Thoracic aorta (tissue), 2 donors: ENCODE data around the gene BRAT1. TPM values are rescaled to one million over a fixed set of nuclear protein-coding genes. Genes with fewer than 3 reads are reported as not detected.

Source experiments
- ATAC-seq: fragments of 150-250 bp; one replicate; pipeline ENCODE4 v1.8.0; 2017; ENCODE audit warnings: low read depth; ENCODE audit not compliant: insufficient number of reproducible peaks, low FRiP score
- DNase-seq: peaks from one replicate; pipeline ENCODE4 v3.0.0-alpha.2; 2020; ENCODE audit warnings: low spot score
- H3K27ac ChIP-seq, 2 donors: fragments of 200-600 bp; sonication (generic); 1 replicate in 1 of 2; 2 replicates in 1 of 2; pipeline ENCODE4 v1.5.1; 2016; ENCODE audit warnings: mild to moderate bottlenecking in 2 of 2, moderate library complexity in 2 of 2
- H3K27me3 ChIP-seq: fragments of 200-600 bp; sonication (generic); replicated peaks from 2 replicates; pipeline ENCODE4 v1.6.0; 2016; ENCODE audit warnings: mild to moderate bottlenecking; ENCODE audit not compliant: insufficient read depth
- H3K36me3 ChIP-seq: fragments of 200-600 bp; sonication (generic); one replicate; pipeline ENCODE4 v1.5.1; 2016
- H3K4me1 ChIP-seq, 2 donors: fragments of 200-600 bp; sonication (generic); 1 replicate in 1 of 2; 2 replicates in 1 of 2; pipeline versions ENCODE4 v1.5.1 to v1.6.0; 2016; ENCODE audit warnings: low read depth in 2 of 2, mild to moderate bottlenecking in 1 of 2; ENCODE audit not compliant: control insufficient read depth in 1 of 2
- H3K4me3 ChIP-seq: fragments of 200-600 bp; sonication (generic); 2 replicates; pipeline ENCODE4 v1.5.1; 2016; ENCODE audit warnings: mild to moderate bottlenecking
- H3K9me3 ChIP-seq: fragments of 200-600 bp; sonication (generic); 2 replicates; pipeline ENCODE4 v1.5.1; 2016
- total RNA-seq, 2 donors: library from RNA; depleted of rRNA; stranded (reverse); fragments of >200 nt; gene quantifications; one replicate each; pipeline versions ENCODE4 v1.1.0 to v1.2.3, GENCODE V29; 2016
- TF ChIP-seq, protein P1 (sequence below): fragments of 200-600 bp; sonication (generic); IDR thresholded peaks from one replicate; pipeline ENCODE4 v1.5.1; 2019; ENCODE audit warnings: antibody characterized with exemption

The BRAT1 gene
- total RNA-seq, 2 donors from 2014 or later, result 28.8 to 43.6 TPM

DNA sequence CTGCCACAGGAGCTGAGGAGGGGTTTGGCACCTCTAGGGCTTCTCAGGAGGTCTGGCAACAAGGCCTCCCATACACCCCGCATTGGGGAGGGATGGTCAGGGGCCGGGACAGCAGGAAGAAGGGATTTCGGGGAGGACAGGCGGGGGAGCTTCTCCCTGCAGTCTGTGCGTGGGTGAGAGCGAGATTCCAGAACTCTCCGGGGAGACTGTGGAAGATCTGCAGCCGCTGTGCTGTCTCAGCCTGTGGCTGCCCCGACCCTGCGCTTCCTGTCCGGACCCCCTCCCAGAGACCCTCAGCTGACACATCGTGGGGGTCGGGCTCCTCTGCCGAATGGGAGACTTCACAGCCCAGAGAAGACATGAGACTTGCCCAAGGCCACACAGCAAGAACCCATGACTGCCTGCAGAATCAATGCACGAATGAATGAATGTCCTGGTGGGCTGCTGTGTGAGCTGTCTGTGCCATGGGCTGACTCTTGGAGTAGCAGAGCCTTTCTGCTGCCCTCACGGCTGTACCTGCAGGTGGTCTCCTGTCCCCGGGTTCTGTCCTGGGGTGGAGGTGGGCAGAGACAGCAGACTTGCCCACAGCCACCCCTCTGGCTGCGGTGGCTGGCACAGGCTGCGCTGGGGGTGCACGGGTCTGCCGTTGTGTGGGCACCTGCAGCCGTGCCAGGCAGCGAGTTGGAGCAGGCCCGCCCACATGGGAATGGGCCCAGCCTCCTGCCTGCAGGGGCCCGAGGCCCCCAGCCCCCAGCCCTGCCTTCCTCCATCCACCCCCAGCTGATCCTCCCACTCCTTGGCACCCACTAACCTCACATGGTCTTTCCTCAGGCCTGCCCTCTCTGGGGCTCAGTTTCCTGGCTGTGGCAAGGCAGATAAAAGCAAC is 52.0 kb downstream of the BRAT1 start:
- Histone ChIP-seq H3K9me3 (no peaks in the 10 kb centered on the region), H3K4me1 (peaks cover 0 to 2% of the 10 kb centered on the region in 2 donors), H3K36me3 (no peaks in the 10 kb centered on the region), H3K4me3 (no peak overlapping the region), H3K27me3 (no peaks in the 10 kb centered on the region), H3K27ac (no peak overlapping the region)
- no peak for DNase-seq
- TF ChIP-seq, protein P1, sequence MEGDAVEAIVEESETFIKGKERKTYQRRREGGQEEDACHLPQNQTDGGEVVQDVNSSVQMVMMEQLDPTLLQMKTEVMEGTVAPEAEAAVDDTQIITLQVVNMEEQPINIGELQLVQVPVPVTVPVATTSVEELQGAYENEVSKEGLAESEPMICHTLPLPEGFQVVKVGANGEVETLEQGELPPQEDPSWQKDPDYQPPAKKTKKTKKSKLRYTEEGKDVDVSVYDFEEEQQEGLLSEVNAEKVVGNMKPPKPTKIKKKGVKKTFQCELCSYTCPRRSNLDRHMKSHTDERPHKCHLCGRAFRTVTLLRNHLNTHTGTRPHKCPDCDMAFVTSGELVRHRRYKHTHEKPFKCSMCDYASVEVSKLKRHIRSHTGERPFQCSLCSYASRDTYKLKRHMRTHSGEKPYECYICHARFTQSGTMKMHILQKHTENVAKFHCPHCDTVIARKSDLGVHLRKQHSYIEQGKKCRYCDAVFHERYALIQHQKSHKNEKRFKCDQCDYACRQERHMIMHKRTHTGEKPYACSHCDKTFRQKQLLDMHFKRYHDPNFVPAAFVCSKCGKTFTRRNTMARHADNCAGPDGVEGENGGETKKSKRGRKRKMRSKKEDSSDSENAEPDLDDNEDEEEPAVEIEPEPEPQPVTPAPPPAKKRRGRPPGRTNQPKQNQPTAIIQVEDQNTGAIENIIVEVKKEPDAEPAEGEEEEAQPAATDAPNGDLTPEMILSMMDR, result no peak
- no peak for ATAC-seq

DNA sequence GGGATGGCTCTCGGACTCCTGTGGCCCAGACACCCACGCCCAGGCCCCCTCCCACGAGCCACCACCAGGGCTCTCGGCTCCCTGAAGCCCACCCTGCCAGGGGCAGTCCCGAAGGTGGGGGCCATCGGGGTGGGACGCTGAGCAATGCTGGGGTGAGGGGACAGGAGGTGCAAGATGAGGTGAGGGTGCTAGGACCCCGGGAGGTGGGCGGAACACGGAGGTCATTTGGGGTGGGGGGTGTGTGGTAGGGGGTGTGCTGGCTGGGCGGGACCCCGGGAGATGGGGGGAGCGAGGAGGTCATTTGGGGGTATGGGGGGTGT is 52.7 kb downstream of the BRAT1 start:
- TF ChIP-seq, protein P1, result no peak
- H3K4me3 ChIP-seq, result no peak overlapping the region
- ATAC-seq (no peak), DNase-seq (no peak)
- no peak overlapping the region for H3K27ac ChIP-seq
- H3K4me1 ChIP-seq, result no peaks in the 10 kb centered on the region
- H3K9me3 ChIP-seq, result no peaks in the 10 kb centered on the region
- H3K27me3 ChIP-seq, result no peaks in the 10 kb centered on the region
- H3K36me3 ChIP-seq, result no peaks in the 10 kb centered on the region

DNA sequence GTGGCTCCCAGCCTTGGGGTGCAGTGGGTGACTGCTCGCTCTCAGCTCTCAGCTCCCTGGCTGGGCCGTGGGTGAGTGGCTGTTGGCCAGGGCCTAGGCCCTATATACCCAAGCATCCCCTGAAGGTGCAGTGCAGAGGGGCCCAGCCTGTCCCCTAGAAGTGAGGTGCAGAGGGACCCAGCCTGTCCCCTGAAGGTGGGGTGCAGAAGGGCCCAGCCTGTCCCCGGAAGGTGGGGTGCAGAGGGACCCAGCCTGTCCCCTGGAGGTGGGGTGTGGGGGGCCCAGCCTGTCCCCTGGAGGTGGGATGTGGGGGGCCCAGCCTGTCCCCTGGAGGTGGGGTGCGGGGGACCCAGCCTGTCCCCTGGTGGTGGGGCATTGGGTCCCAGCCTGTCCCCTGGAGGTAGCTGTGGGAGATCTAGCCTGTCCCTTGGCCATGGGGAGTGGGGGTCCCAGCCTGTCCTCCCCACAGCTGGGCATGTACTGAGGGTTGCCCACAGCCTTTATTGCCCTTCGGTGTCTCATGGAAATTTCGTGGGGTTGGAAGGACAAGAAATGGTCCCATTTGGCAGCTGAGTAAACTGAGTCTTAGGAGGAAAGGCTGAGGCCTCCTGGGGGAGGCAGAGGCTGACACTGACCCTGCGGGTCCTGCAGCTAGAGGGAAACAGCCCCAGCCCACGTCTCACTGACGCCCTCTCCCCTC is 53.2 kb downstream of the BRAT1 start:
- DNase-seq, result no peak
- TF ChIP-seq, protein P1, result no peak
- Histone ChIP-seq H3K27me3 (no peaks in the 10 kb centered on the region), H3K27ac (no peak overlapping the region), H3K4me1 (no peaks in the 10 kb centered on the region), H3K36me3 (no peaks in the 10 kb centered on the region), H3K4me3 (no peak overlapping the region), H3K9me3 (no peaks in the 10 kb centered on the region)
- no peak for ATAC-seq

DNA sequence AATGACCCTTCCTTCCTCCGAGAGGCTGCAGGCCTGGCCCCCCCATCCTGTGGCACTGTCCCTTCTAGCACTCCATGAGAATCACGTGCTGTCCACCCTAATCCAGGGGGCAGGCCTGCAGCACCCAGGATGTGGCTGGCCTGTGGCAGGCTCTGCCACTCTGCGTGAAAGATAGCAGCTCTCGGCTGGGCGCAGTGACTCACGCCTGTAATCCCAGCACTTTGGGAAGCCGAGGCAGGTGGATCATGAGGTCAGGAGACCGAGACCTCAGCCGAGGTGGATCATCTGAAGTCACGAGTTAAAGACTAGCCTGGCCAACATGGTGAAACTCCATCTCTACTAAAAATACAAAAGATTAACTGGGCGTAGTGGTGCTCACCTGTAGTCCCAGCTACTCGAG is 54.6 kb downstream of the BRAT1 start:
- TF ChIP-seq, protein P1, result no peak
- H3K27me3 ChIP-seq, result no peaks in the 10 kb centered on the region

DNA sequence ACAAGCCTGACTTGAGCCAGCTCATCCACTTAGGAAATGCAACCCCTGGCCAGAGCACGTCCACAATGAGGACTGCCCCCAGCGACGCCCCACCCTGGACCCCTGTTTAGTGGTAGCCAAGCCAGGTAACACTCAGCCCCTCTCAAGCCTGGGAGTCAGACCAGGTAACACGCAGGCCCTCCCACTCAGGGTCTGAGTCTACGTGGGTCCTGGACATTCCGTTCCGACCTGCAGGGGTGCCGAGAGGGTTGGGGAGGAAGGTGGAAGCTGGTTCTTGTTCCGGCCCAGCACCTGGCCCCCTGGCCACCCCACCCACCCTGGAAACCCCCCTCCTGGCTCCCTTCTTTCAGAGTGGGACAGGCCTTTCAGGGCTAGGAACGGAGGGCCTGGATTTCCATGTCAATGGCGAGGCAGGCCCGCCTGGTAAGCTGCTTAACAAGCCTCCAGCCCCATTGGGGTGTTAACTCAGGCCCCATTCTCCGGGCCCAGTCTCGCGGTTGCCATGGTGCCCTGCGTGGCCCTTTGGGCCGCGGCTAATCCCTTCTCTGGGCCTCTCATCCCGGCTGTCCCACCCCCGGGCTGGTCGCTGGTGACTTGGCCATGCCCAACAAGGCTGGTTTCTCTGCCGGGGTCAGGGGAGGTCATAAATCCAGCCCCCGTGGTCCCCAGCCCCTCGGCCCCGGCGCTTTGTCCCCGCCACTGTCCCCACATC is 55.4 kb downstream of the BRAT1 start:
- no peaks in the 10 kb centered on the region for H3K4me1 ChIP-seq
- DNase-seq (no peak), ATAC-seq (no peak)
- no peaks in the 10 kb centered on the region for H3K36me3 ChIP-seq
- no peak overlapping the region for H3K27ac ChIP-seq
- TF ChIP-seq, protein P1, result no peak
- no peaks in the 10 kb centered on the region for H3K27me3 ChIP-seq
- no peak overlapping the region for H3K4me3 ChIP-seq
- no peaks in the 10 kb centered on the region for H3K9me3 ChIP-seq

More for the DNA sequence above, 54.6 kb downstream of the BRAT1 start:
- no peak for DNase-seq
- no peaks in the 10 kb centered on the region for H3K36me3 ChIP-seq
- no peaks in the 10 kb centered on the region for H3K9me3 ChIP-seq
- ATAC-seq, result no peak
- H3K4me1 ChIP-seq, result no peaks in the 10 kb centered on the region
- H3K4me3 ChIP-seq, result no peak overlapping the region
- no peak overlapping the region for H3K27ac ChIP-seq
